Endothelial cell of umbilical vein (primary cell): ENCODE results near the gene RABL3. TPM values are rescaled to one million over a fixed set of nuclear protein-coding genes. Genes with fewer than 3 reads are reported as not detected.

Experiments used
- BruUV-seq: library from RNA; stranded (reverse); fragments of 400-500 nt; replicated peaks from 2 replicates; lab custom pipeline; 2021; lab: Mats Ljungman, UMichigan
- CTCF ChIA-PET: fragments of 300-600, 350-600 bp; sonication (Branson Sonifier 250); formaldehyde crosslinking; loops from one replicate; lab custom pipeline; 2021; ENCODE audit warnings: antibody characterized with exemption, inconsistent platforms; lab: Charles Lee
- POLR2A ChIA-PET: fragments of 300-600, 350-600 bp; sonication (Branson Sonifier 250); formaldehyde crosslinking; loops from one replicate; lab custom pipeline; 2021; ENCODE audit warnings: antibody characterized with exemption, inconsistent platforms; lab: Charles Lee
- DNase-seq: peaks from one replicate; pipeline ENCODE4 v3.0.0-alpha.2; 2011; ENCODE audit warnings: low read depth, low spot score
- FAIRE-seq: peaks from 2 replicates; lab custom pipeline; 2011; peaks lifted over from hg19 to GRCh38; lab: Jason Lieb, UNC
- H2AFZ ChIP-seq: 2 replicates; pipeline ENCODE4 v1.6.0; 2012; ENCODE audit warnings: low read depth, low read length, control low read depth, inconsistent platforms
- H3K27ac ChIP-seq: 2 replicates; pipeline ENCODE4 v1.5.1; 2011; ENCODE audit warnings: low read depth, mild to moderate bottlenecking, control low read depth, low read length, moderate library complexity; ENCODE audit not compliant: insufficient read depth
- H3K27me3 ChIP-seq, 2 experiments: 2 replicates each; pipeline versions ENCODE4 v1.6.0 to v1.6.1; 2011; ENCODE audit warnings: low read length in 2 of 2, mixed read lengths in 1 of 2; ENCODE audit not compliant: control insufficient read depth in 2 of 2, insufficient read depth in 2 of 2
- H3K36me3 ChIP-seq, 2 experiments: 2 replicates in 1 of 2; 3 replicates in 1 of 2; pipeline ENCODE4 v1.5.1; 2011; ENCODE audit warnings: low read length in 2 of 2, mild to moderate bottlenecking in 1 of 2, moderate library complexity in 1 of 2; ENCODE audit not compliant: control insufficient read depth in 2 of 2, insufficient read depth in 2 of 2; ENCODE audit errors: extremely low read depth in 1 of 2
- H3K4me1 ChIP-seq: 3 replicates; pipeline ENCODE4 v1.5.1; 2011; ENCODE audit warnings: mild to moderate bottlenecking, low read length; ENCODE audit not compliant: control insufficient read depth, insufficient read depth; ENCODE audit errors: extremely low read depth
- H3K4me2 ChIP-seq: 2 replicates; pipeline ENCODE4 v1.6.1; 2011; ENCODE audit warnings: low read length, control low read depth, mixed read lengths; ENCODE audit not compliant: insufficient read depth
- H3K4me3 ChIP-seq, 3 experiments: fragments of 200-600 bp in 1 of 3; sonication (generic), shearing (Covaris generic) in 1 of 3; replicated peaks in 1 of 3; 2 replicates each; pipeline ENCODE4 v1.5.1; 2011 to 2016; ENCODE audit warnings: control low read depth in 3 of 3, low read length in 3 of 3, mild to moderate bottlenecking in 2 of 3, inconsistent platforms in 1 of 3, low read depth in 1 of 3, moderate library complexity in 1 of 3; ENCODE audit not compliant: insufficient read depth in 1 of 3
- H3K79me2 ChIP-seq: 2 replicates; pipeline ENCODE4 v1.6.0; 2012; ENCODE audit warnings: low read length, inconsistent platforms; ENCODE audit not compliant: control insufficient read depth, insufficient read depth
- H3K9ac ChIP-seq: replicated peaks from 2 replicates; pipeline ENCODE3; 2011; ENCODE audit warnings: low read length, control low read depth; ENCODE audit not compliant: insufficient read depth; ENCODE audit errors: extremely low read depth
- H3K9me1 ChIP-seq: replicated peaks from 3 replicates; pipeline ENCODE4 v1.6.0; 2011; ENCODE audit warnings: mild to moderate bottlenecking, low read length; ENCODE audit not compliant: control insufficient read depth, insufficient read depth; ENCODE audit errors: extremely low read depth
- H3K9me3 ChIP-seq: replicated peaks from 2 replicates; pipeline ENCODE4 v1.5.1; 2012; ENCODE audit warnings: low read length, inconsistent platforms; ENCODE audit not compliant: control insufficient read depth, insufficient read depth
- H4K20me1 ChIP-seq: replicated peaks from 2 replicates; pipeline ENCODE3; 2011; ENCODE audit warnings: mild to moderate bottlenecking, low read length; ENCODE audit not compliant: control insufficient read depth, insufficient read depth; ENCODE audit errors: extremely low read depth
- EZH2 ChIP-seq: IDR thresholded peaks from 2 replicates; pipeline ENCODE4 v1.6.1; 2012; ENCODE audit warnings: borderline replicate concordance, low read depth, mild to moderate bottlenecking, moderate library complexity, low read length, inconsistent platforms; ENCODE audit not compliant: severe bottlenecking
- FOS ChIP-seq: IDR thresholded peaks from 2 replicates; pipeline ENCODE4 v1.6.1; 2011; ENCODE audit warnings: mild to moderate bottlenecking, low read length, moderate library complexity, borderline replicate concordance; ENCODE audit not compliant: insufficient read depth
- GATA2 ChIP-seq: IDR thresholded peaks from 2 replicates; pipeline ENCODE4 v1.7.0; 2011; ENCODE audit warnings: low read depth, mild to moderate bottlenecking, moderate library complexity, mixed read lengths, low read length; ENCODE audit not compliant: insufficient read length, insufficient read depth
- JUN ChIP-seq: IDR thresholded peaks from 2 replicates; pipeline ENCODE4 v1.6.1; 2011; ENCODE audit warnings: borderline replicate concordance, low read depth; ENCODE audit not compliant: insufficient read length, insufficient read depth
- MYC ChIP-seq: IDR thresholded peaks from one replicate; pipeline ENCODE4 v1.6.1; 2011; ENCODE audit warnings: mild to moderate bottlenecking, low read depth, low read length
- POLR2A ChIP-seq: IDR thresholded peaks from 2 replicates; pipeline ENCODE4 v1.6.1; 2012; ENCODE audit warnings: low read depth, mild to moderate bottlenecking, control low read depth, low read length
- POLR2AphosphoS5 ChIP-seq: IDR thresholded peaks from 2 replicates; pipeline ENCODE4 v1.6.1; 2012; ENCODE audit warnings: low read depth, mild to moderate bottlenecking, control low read depth, low read length, moderate library complexity; ENCODE audit not compliant: insufficient read depth
- dilution Hi-C: fragments of 300-500 bp; cut with MboI; formaldehyde crosslinking; loops from one replicate; pipeline ENCODE4 v1.15.0; 2019; ENCODE audit warnings: low sequenced_read_pairs; ENCODE audit not compliant: extremely low pct_ligation_motif_present
- intact Hi-C: fragments of 100-400 bp; cut with micrococcal nuclease; formaldehyde crosslinking; loops from one replicate; pipeline ENCODE4 v1.10.0; 2022
- polyA plus RNA-seq, 4 experiments: library from polyadenylated mRNA; depleted of rRNA in 3 of 4; stranded (reverse) in 3 of 4; unstranded in 1 of 4; fragments of >200 nt; gene quantifications; 2 replicates each; pipeline versions ENCODE4 v1.2.1 to v1.2.3, GENCODE V29; 2011 to 2012; ENCODE audit warnings: missing spikeins in 1 of 4
- total RNA-seq: library from RNA; stranded (reverse); gene quantifications from 2 replicates; pipeline ENCODE4 v1.2.3, GENCODE V29; 2021
- TF ChIP-seq, protein P1 (sequence below): IDR thresholded peaks from 2 replicates; pipeline ENCODE4 v1.6.1; 2011; ENCODE audit not compliant: insufficient read depth, insufficient read length
- TF ChIP-seq, protein P2 (sequence below), 2 donors: IDR thresholded peaks; 1 replicate in 1 of 2; 2 replicates in 1 of 2; pipeline ENCODE4 v1.5.1; 2011; ENCODE audit warnings: low read length in 2 of 2, mild to moderate bottlenecking in 2 of 2, moderate library complexity in 2 of 2, control low read depth in 1 of 2, inconsistent platforms in 1 of 2, low read depth in 1 of 2; ENCODE audit not compliant: insufficient read depth in 1 of 2; ENCODE audit errors: extremely low read depth in 1 of 2

Gene RABL3
- total and polyA plus RNA-seq, 2 donors (not counting 3 experiments of a cell fraction or from before 2014, with no cell fraction given), result 4.3 to 24.9 TPM

DNA sequence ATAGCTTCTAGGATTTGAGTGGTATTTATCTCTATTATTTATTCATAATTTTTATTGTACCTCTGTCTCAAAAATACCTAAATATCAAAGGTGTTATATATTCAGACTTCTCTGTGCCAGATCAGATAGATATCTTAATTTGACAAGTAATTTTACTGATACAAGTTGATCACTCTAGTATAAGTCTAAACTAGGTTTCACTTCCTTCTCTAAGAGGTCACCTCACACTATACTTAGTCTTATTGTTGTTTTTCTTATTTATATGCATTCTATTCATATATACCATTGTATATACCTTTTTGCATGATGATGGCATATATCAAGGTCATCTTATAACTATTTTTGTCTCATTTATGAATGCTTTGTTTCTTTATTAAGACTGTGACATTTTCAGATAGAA, 33.9 kb downstream of the RABL3 start:
- dilution Hi-C loops, result no loop called here
- Histone ChIP-seq H3K4me1 (no peaks in the 10 kb centered on the region), H3K36me3 (no peaks in the 10 kb centered on the region), H3K9me3 (no peaks in the 10 kb centered on the region), H4K20me1 (no peaks in the 10 kb centered on the region), H3K27me3 (no peaks in the 10 kb centered on the region), H3K79me2 (no peaks in the 10 kb centered on the region), H3K4me3 (no peak overlapping the region), H3K9ac (no peak overlapping the region), H3K9me1 (no peaks in the 10 kb centered on the region), H3K4me2 (no peak overlapping the region), H2AFZ (no peak overlapping the region), H3K27ac (no peak overlapping the region)
- FAIRE-seq (no peak), DNase-seq (no peak)
- CTCF ChIA-PET, result no interaction called here
- POLR2A ChIA-PET, result no interaction called here
- intact Hi-C loops, result no loop called here
- no peak for TF ChIP-seq EZH2
- TF ChIP-seq, protein P1, sequence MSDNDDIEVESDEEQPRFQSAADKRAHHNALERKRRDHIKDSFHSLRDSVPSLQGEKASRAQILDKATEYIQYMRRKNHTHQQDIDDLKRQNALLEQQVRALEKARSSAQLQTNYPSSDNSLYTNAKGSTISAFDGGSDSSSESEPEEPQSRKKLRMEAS, result no peak
- no peak for TF ChIP-seq MYC
- TF ChIP-seq, protein P2, sequence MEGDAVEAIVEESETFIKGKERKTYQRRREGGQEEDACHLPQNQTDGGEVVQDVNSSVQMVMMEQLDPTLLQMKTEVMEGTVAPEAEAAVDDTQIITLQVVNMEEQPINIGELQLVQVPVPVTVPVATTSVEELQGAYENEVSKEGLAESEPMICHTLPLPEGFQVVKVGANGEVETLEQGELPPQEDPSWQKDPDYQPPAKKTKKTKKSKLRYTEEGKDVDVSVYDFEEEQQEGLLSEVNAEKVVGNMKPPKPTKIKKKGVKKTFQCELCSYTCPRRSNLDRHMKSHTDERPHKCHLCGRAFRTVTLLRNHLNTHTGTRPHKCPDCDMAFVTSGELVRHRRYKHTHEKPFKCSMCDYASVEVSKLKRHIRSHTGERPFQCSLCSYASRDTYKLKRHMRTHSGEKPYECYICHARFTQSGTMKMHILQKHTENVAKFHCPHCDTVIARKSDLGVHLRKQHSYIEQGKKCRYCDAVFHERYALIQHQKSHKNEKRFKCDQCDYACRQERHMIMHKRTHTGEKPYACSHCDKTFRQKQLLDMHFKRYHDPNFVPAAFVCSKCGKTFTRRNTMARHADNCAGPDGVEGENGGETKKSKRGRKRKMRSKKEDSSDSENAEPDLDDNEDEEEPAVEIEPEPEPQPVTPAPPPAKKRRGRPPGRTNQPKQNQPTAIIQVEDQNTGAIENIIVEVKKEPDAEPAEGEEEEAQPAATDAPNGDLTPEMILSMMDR (IDR thresholded peaks at IDR 0.05; ENCODE audit: extremely low read depth in 1 of 2, insufficient read depth in 1 of 2, low read depth in 1 of 2, low read length in 2 of 2), result no peak
- no peak for TF ChIP-seq GATA2
- TF ChIP-seq FOS, result no peak
- no peak for TF ChIP-seq POLR2AphosphoS5
- no peak for TF ChIP-seq JUN
- TF ChIP-seq POLR2A, result no peak
- no TSS peak for BruUV-seq
